Testis (tissue), 3 donors: ENCODE results near the gene TNS3. TPM values are rescaled to one million over a fixed set of nuclear protein-coding genes. Genes with fewer than 3 reads are reported as not detected.

Source experiments
- DNase-seq: peaks from one replicate; pipeline ENCODE4 v3.0.0-alpha.2; 2019
- H3K27ac ChIP-seq, 2 donors: fragments of 200-600 bp; sonication (generic); one replicate each; pipeline ENCODE4 v1.5.1; 2019
- H3K27me3 ChIP-seq: fragments of 200-600 bp; sonication (generic); one replicate; pipeline ENCODE4 v1.5.1; 2019
- H3K36me3 ChIP-seq: fragments of 200-600 bp; sonication (generic); one replicate; pipeline ENCODE4 v1.5.1; 2017; ENCODE audit warnings: low read depth; ENCODE audit errors: missing control alignments
- H3K4me1 ChIP-seq: fragments of 200-600 bp; sonication (generic); one replicate; pipeline ENCODE4 v1.5.1; 2019
- H3K4me3 ChIP-seq, 2 donors: fragments of 200-600 bp; sonication (generic); one replicate each; pipeline ENCODE4 v1.5.1; 2017 to 2019
- H3K9me3 ChIP-seq: fragments of 200-600 bp; sonication (generic); one replicate; pipeline ENCODE4 v1.5.1; 2017
- POLR2A ChIP-seq: fragments of 450-650 bp; IDR thresholded peaks from one replicate; pipeline ENCODE4 v1.6.1; 2017; ENCODE audit warnings: antibody characterized with exemption, mild to moderate bottlenecking, moderate library complexity
- WGBS, 2 donors: methylation state at CpG; one replicate each; pipeline ENCODE4 v1.1.5; 2018; 5-methylcytosine and 5-hydroxymethylcytosine counted together
- intact Hi-C: fragments of 100-400 bp; cut with DNase I; formaldehyde crosslinking; loops from one replicate; pipeline ENCODE4 v1.15.1; 2023; ENCODE audit warnings: low total_unique reads
- polyA plus RNA-seq: library from polyadenylated mRNA; stranded (reverse); fragments of 350-450 nt; fragmentation: Illumina TruSeq; extraction: RNeasy Lipid Tissue Mini Kit (QIAGEN cat#74804); gene quantifications from one replicate; pipeline ENCODE4 v1.2.3, GENCODE V29; 2014; ENCODE audit warnings: low read depth, low replicate concordance; ENCODE audit not compliant: insufficient read depth
- total RNA-seq, 2 donors: library from RNA; depleted of rRNA; stranded (reverse); fragments of >200 nt; gene quantifications; one replicate each; pipeline ENCODE4 v1.2.3, GENCODE V29; 2016
- TF ChIP-seq, protein P1 (sequence below), 3 experiments: fragments of 450-650 bp in 2 of 3; fragments of 200-600 bp in 1 of 3; sonication (generic) in 1 of 3; IDR thresholded peaks; one replicate each; pipeline ENCODE4 v1.5.1; 2016 to 2019; ENCODE audit warnings: antibody characterized with exemption in 3 of 3, mild to moderate bottlenecking in 2 of 3, moderate library complexity in 1 of 3

Gene TNS3
- total and polyA plus RNA-seq, 3 donors from 2014 or later: 28.5 to 93.5 (median 60.0) TPM

- DNase-seq: no peak
- H3K27me3 ChIP-seq: no peaks in the 10 kb centered on the region
- H3K4me3 ChIP-seq: no peak overlapping the region
- H3K27ac ChIP-seq: no peak overlapping the region
- no peaks in the 10 kb centered on the region for H3K9me3 ChIP-seq
- no peaks in the 10 kb centered on the region for H3K36me3 ChIP-seq
- WGBS, 2 donors: 83 to 91% methylated on average over 14 to 16 of the region's 16 CpGs
- intact Hi-C loops: no loop called here
- TF ChIP-seq POLR2A: no peak
- TF ChIP-seq, protein P1, sequence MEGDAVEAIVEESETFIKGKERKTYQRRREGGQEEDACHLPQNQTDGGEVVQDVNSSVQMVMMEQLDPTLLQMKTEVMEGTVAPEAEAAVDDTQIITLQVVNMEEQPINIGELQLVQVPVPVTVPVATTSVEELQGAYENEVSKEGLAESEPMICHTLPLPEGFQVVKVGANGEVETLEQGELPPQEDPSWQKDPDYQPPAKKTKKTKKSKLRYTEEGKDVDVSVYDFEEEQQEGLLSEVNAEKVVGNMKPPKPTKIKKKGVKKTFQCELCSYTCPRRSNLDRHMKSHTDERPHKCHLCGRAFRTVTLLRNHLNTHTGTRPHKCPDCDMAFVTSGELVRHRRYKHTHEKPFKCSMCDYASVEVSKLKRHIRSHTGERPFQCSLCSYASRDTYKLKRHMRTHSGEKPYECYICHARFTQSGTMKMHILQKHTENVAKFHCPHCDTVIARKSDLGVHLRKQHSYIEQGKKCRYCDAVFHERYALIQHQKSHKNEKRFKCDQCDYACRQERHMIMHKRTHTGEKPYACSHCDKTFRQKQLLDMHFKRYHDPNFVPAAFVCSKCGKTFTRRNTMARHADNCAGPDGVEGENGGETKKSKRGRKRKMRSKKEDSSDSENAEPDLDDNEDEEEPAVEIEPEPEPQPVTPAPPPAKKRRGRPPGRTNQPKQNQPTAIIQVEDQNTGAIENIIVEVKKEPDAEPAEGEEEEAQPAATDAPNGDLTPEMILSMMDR (IDR thresholded peaks at IDR 0.05): no peak
- peaks cover 34% of the 10 kb centered on the region for H3K4me1 ChIP-seq
These were observed 251.2 kb downstream of the TNS3 start for GRCh38 chr7:47330561-47331178.

- Histone ChIP-seq H3K27ac (no peak overlapping the region), H3K4me3 (no peak overlapping the region), H3K36me3 (no peaks in the 10 kb centered on the region), H3K27me3 (no peaks in the 10 kb centered on the region), H3K9me3 (no peaks in the 10 kb centered on the region), H3K4me1 (peaks cover 34% of the 10 kb centered on the region)
- DNase-seq: no peak
- 60 to 76% methylated on average over 1 to 6 of the region's 6 CpGs for WGBS, 2 donors
- TF ChIP-seq, protein P1 (IDR thresholded peaks at IDR 0.05): no peak
- TF ChIP-seq POLR2A: no peak
- intact Hi-C loops: no loop called here
These were observed 251.9 kb downstream of the TNS3 start for GRCh38 chr7:47330026-47330425.

DNA sequence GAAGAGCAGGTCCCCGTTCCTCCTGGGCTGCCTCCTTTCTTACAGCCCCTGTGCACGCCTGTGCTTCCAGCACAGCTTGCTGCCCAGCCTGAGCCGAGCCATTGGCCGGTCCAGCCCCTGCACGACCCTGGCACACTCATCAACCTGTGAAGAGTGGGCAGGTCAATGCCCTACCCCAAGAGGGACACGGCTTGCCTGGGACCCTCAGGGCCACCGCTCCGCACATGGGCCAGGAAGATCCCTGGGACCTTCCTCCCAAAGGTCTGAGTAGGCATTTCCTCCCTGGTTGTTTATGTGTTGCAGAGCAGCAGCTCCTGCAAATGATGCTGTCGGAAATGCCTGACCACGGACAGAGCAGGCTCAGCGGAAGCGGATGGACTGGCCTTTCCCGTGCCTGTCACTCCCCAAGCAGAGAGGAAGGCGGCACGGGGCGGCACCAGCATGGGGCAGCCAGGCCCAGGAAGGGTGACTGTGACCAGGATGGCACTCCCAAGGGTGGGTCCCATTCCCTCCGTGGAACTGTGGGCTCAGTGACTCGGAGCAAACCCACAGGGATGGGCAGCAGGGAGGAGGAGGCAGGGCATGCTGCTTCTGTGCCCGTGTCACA is 252.5 kb downstream of the TNS3 start:
- Histone ChIP-seq H3K36me3 (no peaks in the 10 kb centered on the region), H3K4me3 (no peak overlapping the region), H3K4me1 (peaks cover 34% of the 10 kb centered on the region), H3K9me3 (no peaks in the 10 kb centered on the region), H3K27ac (peak overlapping the region in 1 of 2 donors; percentile 71), H3K27me3 (no peaks in the 10 kb centered on the region)
- TF ChIP-seq POLR2A: no peak
- TF ChIP-seq, protein P1 (IDR thresholded peaks at IDR 0.05): no peak
- no peak for DNase-seq
- 52 to 83% methylated on average over 2 to 19 of the region's 19 CpGs for WGBS, 2 donors
- intact Hi-C loops: no loop called here

DNA sequence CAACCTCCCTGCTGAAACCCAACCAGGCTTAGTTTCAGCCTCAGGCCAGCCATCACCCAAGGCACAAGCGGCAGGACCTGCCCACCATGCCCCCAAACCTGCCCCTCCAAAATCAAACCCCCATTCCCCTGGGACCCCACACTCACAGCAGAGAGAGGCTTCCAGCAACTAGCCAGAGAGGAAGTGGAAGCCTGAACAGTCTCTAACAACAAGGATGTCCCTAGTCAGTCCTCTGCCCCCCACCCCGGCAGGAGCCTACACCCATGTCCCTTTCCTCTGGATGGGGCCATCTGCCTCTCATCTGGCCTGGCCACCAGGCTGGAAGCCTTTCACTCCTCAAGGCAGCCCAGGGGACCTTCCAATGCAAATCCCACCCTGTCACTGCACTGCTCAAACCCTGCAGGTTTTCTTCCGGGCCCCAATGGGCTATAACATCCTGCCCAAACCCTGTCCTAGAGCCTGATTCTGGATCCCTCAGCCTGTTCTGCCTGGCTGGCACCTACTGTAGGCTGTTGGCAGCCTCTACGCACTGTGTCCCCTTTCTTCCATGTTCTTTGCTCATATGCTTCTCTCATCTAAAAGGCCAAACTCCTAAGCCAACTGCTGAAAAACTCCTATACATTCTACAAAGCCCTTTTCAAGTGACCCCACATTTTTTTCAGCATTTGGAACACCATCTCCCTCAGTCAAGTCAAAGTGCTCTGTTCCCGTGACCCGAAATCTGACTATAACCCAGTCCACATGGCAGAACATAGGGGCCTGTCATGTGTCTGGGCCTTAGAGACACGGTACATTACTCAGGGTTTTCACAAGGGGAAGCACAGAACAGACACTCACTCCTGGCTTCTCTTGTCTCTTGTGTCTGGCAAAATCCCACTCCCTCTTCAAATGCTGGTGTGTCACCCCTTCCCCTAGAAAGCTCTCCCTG is 253.3 kb downstream of the TNS3 start:
- intact Hi-C loops: no loop called here
- no peak for TF ChIP-seq POLR2A
- TF ChIP-seq, protein P1 (IDR thresholded peaks at IDR 0.05): no peak
- Histone ChIP-seq H3K36me3 (no peaks in the 10 kb centered on the region), H3K4me3 (no peak overlapping the region), H3K27me3 (no peaks in the 10 kb centered on the region), H3K9me3 (no peaks in the 10 kb centered on the region), H3K27ac (peak overlapping the region; percentile 15 to 71), H3K4me1 (peaks cover 34% of the 10 kb centered on the region)
- no peak for DNase-seq
- 70 to 71% methylated on average over 7 of the region's 7 CpGs for WGBS, 2 donors
